CD14-positive monocyte (primary cell): Measurements from ENCODE around the gene FNIP2. TPM values are rescaled to one million over a fixed set of nuclear protein-coding genes. Genes with fewer than 3 reads are reported as not detected.
A peak's percentile ranks its signal among the peaks of the same experiment; 100 is the strongest.
"Not testable (repeated sequence)": the region's sequence is repeated elsewhere in the genome, so short reads cannot be mapped to it uniquely, and the experiment has no call there.

Source experiments
- DNase-seq, 3 donors: peaks; one replicate each; pipeline ENCODE4 v3.0.0-alpha.2; 2011 to 2022
- H2AFZ ChIP-seq: 2 replicates; pipeline ENCODE4 v1.6.0; 2012; ENCODE audit warnings: mild to moderate bottlenecking, low read depth, low read length, inconsistent platforms; ENCODE audit not compliant: insufficient read depth, poor library complexity, severe bottlenecking
- H3K27ac ChIP-seq, 2 donors: 1 replicate in 1 of 2; 2 replicates in 1 of 2; pipeline ENCODE4 v1.5.1; 2012 to 2013; ENCODE audit warnings: low read length in 2 of 2, control low read depth in 1 of 2, inconsistent platforms in 1 of 2, low read depth in 1 of 2, mild to moderate bottlenecking in 1 of 2
- H3K27me3 ChIP-seq, 2 donors: one replicate each; pipeline versions ENCODE4 v1.6.0 to v1.6.1; 2011 to 2013; ENCODE audit warnings: low read length in 2 of 2; ENCODE audit not compliant: control insufficient read depth in 2 of 2, insufficient read depth in 2 of 2
- H3K36me3 ChIP-seq, 2 donors: replicated peaks in 1 of 2; 1 replicate in 1 of 2; 2 replicates in 1 of 2; pipeline versions ENCODE4 v1.5.1 to v1.6.1; 2012 to 2013; ENCODE audit warnings: low read length in 2 of 2, control low read depth in 1 of 2, inconsistent platforms in 1 of 2, mild to moderate bottlenecking in 1 of 2; ENCODE audit not compliant: insufficient read depth in 2 of 2, control insufficient read depth in 1 of 2
- H3K4me1 ChIP-seq, 2 donors: 1 replicate in 1 of 2; 2 replicates in 1 of 2; pipeline versions ENCODE4 v1.5.1 to v1.6.1; 2012 to 2013; ENCODE audit warnings: low read length in 2 of 2, control low read depth in 1 of 2, inconsistent platforms in 1 of 2, mild to moderate bottlenecking in 1 of 2, moderate library complexity in 1 of 2; ENCODE audit not compliant: insufficient read depth in 2 of 2, control insufficient read depth in 1 of 2
- H3K4me2 ChIP-seq: replicated peaks from 2 replicates; pipeline ENCODE3; 2012; ENCODE audit warnings: low read length, moderate library complexity, mild to moderate bottlenecking; ENCODE audit not compliant: poor library complexity, severe bottlenecking; ENCODE audit errors: extremely low read depth
- H3K4me3 ChIP-seq, 3 experiments: fragments of 200-600 bp in 1 of 3; sonication (generic) in 1 of 3; replicated peaks in 1 of 3; 1 replicate in 2 of 3; 2 replicates in 1 of 3; pipeline ENCODE4 v1.5.1; 2011 to 2013; ENCODE audit warnings: low read length in 3 of 3, mild to moderate bottlenecking in 3 of 3, control low read depth in 2 of 3, low read depth in 2 of 3, inconsistent platforms in 1 of 3, moderate library complexity in 1 of 3
- H3K79me2 ChIP-seq: 2 replicates; pipeline ENCODE4 v1.6.0; 2012; ENCODE audit warnings: mild to moderate bottlenecking, control low read depth, inconsistent platforms, low read length, moderate library complexity; ENCODE audit not compliant: insufficient read depth
- H3K9ac ChIP-seq: 2 replicates; pipeline ENCODE4 v1.6.0; 2017; ENCODE audit warnings: low read length, mild to moderate bottlenecking; ENCODE audit not compliant: insufficient read depth, poor library complexity, severe bottlenecking
- H3K9me3 ChIP-seq, 2 donors: replicated peaks in 1 of 2; 1 replicate in 1 of 2; 2 replicates in 1 of 2; pipeline versions ENCODE4 v1.5.1 to v1.6.1; 2012 to 2013; ENCODE audit warnings: low read length in 2 of 2, control low read depth in 1 of 2; ENCODE audit not compliant: control insufficient read depth in 1 of 2, insufficient read depth in 1 of 2
- H4K20me1 ChIP-seq: 2 replicates; pipeline ENCODE4 v1.6.0; 2012; ENCODE audit warnings: mild to moderate bottlenecking, low read length, control low read depth, moderate library complexity; ENCODE audit not compliant: insufficient read depth
- H3K27ac Mint-ChIP-seq, 7 donors: one replicate each; pipeline ENCODE4 v1.8.0; 2020; ENCODE audit warnings: mild to moderate bottlenecking in 7 of 7, mixed read lengths in 7 of 7, moderate library complexity in 6 of 7, inconsistent platforms in 2 of 7
- H3K27me3 Mint-ChIP-seq, 3 donors: one replicate each; pipeline ENCODE4 v1.8.0; 2021 to 2022; ENCODE audit warnings: low read depth in 3 of 3, mild to moderate bottlenecking in 3 of 3, mixed read lengths in 3 of 3, moderate library complexity in 3 of 3, inconsistent platforms in 1 of 3
- H3K36me3 Mint-ChIP-seq, 2 donors: one replicate each; pipeline ENCODE4 v1.8.0; 2020; ENCODE audit warnings: mixed read lengths in 2 of 2, inconsistent platforms in 1 of 2, mild to moderate bottlenecking in 1 of 2
- H3K4me1 Mint-ChIP-seq: one replicate; pipeline ENCODE4 v1.8.0; 2020; ENCODE audit warnings: mild to moderate bottlenecking, mixed read lengths
- H3K4me3 Mint-ChIP-seq, 2 donors: one replicate each; pipeline ENCODE4 v1.8.0; 2020; ENCODE audit warnings: mild to moderate bottlenecking in 2 of 2, mixed read lengths in 2 of 2, moderate library complexity in 1 of 2
- H3K9me3 Mint-ChIP-seq, 7 donors: one replicate each; pipeline ENCODE4 v1.8.0; 2020 to 2022; ENCODE audit warnings: mixed read lengths in 7 of 7, mild to moderate bottlenecking in 6 of 7, moderate library complexity in 6 of 7, inconsistent platforms in 2 of 7
- WGBS: methylation state at CpG from one replicate; pipeline ENCODE4 v1.1.5; 2013; ENCODE audit warnings: missing lambda C conversion rate; ENCODE audit not compliant: insufficient coverage; 5-methylcytosine and 5-hydroxymethylcytosine counted together
- intact Hi-C, 2 donors: fragments of 100-400 bp; cut with micrococcal nuclease; formaldehyde crosslinking; loops; one replicate each; pipeline versions ENCODE4 v1.15.0 to v1.15.1; 2023
- polyA plus RNA-seq, 3 donors: library from polyadenylated mRNA; depleted of rRNA in 1 of 3; unstranded in 2 of 3; stranded (reverse) in 1 of 3; fragments of 300-500 nt in 2 of 3; fragments of >200 nt in 1 of 3; fragmentation: Illumina TruSeq in 2 of 3; gene quantifications; 1 replicate in 2 of 3; 2 replicates in 1 of 3; pipeline ENCODE4 v1.2.3, GENCODE V29; 2012 to 2021
- TF ChIP-seq, protein P1 (sequence below): fragments of 200-600 bp; IDR thresholded peaks from one replicate; pipeline ENCODE4 v1.8.0; 2022; ENCODE audit warnings: antibody characterized with exemption, mild to moderate bottlenecking

FNIP2 gene
- polyA plus RNA-seq, 3 donors: 3.5 to 7.7 (median 5.7) TPM

GRCh38 chr4:158894826-158895225, 126.0 kb downstream of the FNIP2 start:
- no peak overlapping the region for H3K4me3 Mint-ChIP-seq
- no peaks in the 10 kb centered on the region for H3K4me1 ChIP-seq
- peaks cover 62 to 73% of the 10 kb centered on the region in 2 donors for H3K36me3 Mint-ChIP-seq
- H3K27me3 Mint-ChIP-seq: no peaks in the 10 kb centered on the region
- no peaks in the 10 kb centered on the region for H4K20me1 ChIP-seq
- H3K4me1 Mint-ChIP-seq: peaks cover 2% of the 10 kb centered on the region
- H3K27me3 ChIP-seq: no peaks in the 10 kb centered on the region
- no peak for DNase-seq
- H3K4me2 ChIP-seq: no peak overlapping the region
- TF ChIP-seq, protein P1, sequence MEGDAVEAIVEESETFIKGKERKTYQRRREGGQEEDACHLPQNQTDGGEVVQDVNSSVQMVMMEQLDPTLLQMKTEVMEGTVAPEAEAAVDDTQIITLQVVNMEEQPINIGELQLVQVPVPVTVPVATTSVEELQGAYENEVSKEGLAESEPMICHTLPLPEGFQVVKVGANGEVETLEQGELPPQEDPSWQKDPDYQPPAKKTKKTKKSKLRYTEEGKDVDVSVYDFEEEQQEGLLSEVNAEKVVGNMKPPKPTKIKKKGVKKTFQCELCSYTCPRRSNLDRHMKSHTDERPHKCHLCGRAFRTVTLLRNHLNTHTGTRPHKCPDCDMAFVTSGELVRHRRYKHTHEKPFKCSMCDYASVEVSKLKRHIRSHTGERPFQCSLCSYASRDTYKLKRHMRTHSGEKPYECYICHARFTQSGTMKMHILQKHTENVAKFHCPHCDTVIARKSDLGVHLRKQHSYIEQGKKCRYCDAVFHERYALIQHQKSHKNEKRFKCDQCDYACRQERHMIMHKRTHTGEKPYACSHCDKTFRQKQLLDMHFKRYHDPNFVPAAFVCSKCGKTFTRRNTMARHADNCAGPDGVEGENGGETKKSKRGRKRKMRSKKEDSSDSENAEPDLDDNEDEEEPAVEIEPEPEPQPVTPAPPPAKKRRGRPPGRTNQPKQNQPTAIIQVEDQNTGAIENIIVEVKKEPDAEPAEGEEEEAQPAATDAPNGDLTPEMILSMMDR: no peak
- H3K36me3 ChIP-seq: peaks cover 33 to 72% of the 10 kb centered on the region in 2 donors
- no peak overlapping the region for H3K27ac Mint-ChIP-seq
- H3K4me3 ChIP-seq: no peak overlapping the region
- no peak overlapping the region for H2AFZ ChIP-seq
- H3K9ac ChIP-seq: no peak overlapping the region
- H3K79me2 ChIP-seq: no peaks in the 10 kb centered on the region
- H3K9me3 ChIP-seq: no peaks in the 10 kb centered on the region
- no peak overlapping the region for H3K27ac ChIP-seq
- intact Hi-C loops: no loop called here
- no CpG with 5 or more reads among the region's 2 CpGs for WGBS
- H3K9me3 Mint-ChIP-seq: peaks cover 0 to 2% (median 0%) of the 10 kb centered on the region in 7 donors

DNA sequence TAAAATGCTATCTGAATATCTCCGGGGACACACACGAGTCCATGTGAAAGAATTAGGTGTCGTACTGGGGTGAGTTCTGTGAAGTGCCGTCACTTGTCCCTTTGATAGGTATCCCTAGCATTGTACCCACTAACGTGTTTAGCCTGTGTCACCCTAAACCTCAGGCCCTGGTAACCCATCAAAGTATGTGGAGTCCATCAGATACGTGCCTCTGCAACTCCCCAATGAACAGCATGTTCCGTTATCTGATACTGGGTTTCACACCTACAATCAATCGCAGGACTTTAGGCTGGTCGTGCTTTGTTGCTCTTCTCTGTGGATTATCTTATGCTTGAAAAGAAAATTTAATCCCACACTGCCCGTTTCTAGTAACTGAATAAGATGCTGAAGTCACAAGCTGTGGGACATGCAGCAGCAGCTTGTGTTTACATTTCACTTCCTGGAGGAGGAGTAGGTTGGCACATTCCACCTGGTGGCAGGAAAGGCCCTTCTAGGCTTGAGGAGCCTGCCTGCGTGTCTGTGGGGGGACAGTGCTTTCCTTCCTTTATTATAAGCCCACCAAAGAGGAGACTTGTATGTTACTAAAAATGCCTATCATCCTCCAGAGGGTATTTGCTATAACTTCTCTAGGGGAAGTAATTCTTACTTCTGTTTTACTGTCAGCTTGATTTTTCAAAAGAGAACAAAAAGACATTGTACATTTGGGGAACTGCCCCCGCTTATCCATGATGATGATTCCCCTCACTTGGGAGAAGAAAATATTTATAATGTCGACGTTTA, 127.2 kb downstream of the FNIP2 start:
- H3K36me3 ChIP-seq: peaks cover 30 to 69% of the 10 kb centered on the region in 2 donors
- H3K4me2 ChIP-seq: no peak overlapping the region
- Mint-ChIP-seq H3K4me1 (peaks cover 2% of the 10 kb centered on the region), H3K27me3 (no peaks in the 10 kb centered on the region), H3K4me3 (no peak overlapping the region), H3K27ac (peak overlapping the region in 6 of 7 donors; percentile 8 to 87 (median 64)), H3K36me3 (peaks cover 66 to 83% of the 10 kb centered on the region in 2 donors), H3K9me3 (peaks cover 0 to 2% (median 0%) of the 10 kb centered on the region in 7 donors)
- H3K4me3 ChIP-seq: no peak overlapping the region
- intact Hi-C loops: no loop called here
- peak overlapping the region in 1 of 2 donors; percentile 39 for H3K27ac ChIP-seq
- H4K20me1 ChIP-seq: no peaks in the 10 kb centered on the region
- H3K9me3 ChIP-seq: no peaks in the 10 kb centered on the region
- H3K9ac ChIP-seq: no peak overlapping the region
- no peaks in the 10 kb centered on the region for H3K4me1 ChIP-seq
- TF ChIP-seq, protein P1: no peak
- no peaks in the 10 kb centered on the region for H3K27me3 ChIP-seq
- peak in 1 of 3 donors; percentile 9 for DNase-seq
- no peaks in the 10 kb centered on the region for H3K79me2 ChIP-seq
- 90% methylated on average over 2 of the region's 14 CpGs for WGBS
- no peak overlapping the region for H2AFZ ChIP-seq

- Mint-ChIP-seq H3K27ac (peak overlapping the region in 1 of 7 donors; percentile 44), H3K36me3 (peaks cover 67 to 84% of the 10 kb centered on the region in 2 donors)
- H3K4me1 ChIP-seq, H3K79me2 ChIP-seq, H3K4me3 ChIP-seq, H2AFZ ChIP-seq, H3K27me3 ChIP-seq, intact Hi-C loops, H3K4me3 Mint-ChIP-seq, H3K9me3 ChIP-seq, H3K9me3 Mint-ChIP-seq, H4K20me1 ChIP-seq, DNase-seq, H3K27ac ChIP-seq, H3K4me1 Mint-ChIP-seq, H3K4me2 ChIP-seq, H3K27me3 Mint-ChIP-seq, H3K9ac ChIP-seq: not testable (repeated sequence)
- WGBS: 93% methylated on average over 3 of the region's 11 CpGs
- peaks cover 24 to 63% of the 10 kb centered on the region in 2 donors for H3K36me3 ChIP-seq
Measured at GRCh38 chr4:158896577-158897238, 127.9 kb downstream of the FNIP2 start.
